GM10248 (cell line): ENCODE measurements around the gene RIPOR2.

Experiments used
- CTCF ChIA-PET: fragments of 300-600 bp; sonication (Branson Sonifier 250); formaldehyde crosslinking; extraction: SDS; loops from one replicate; lab custom pipeline; 2021; ENCODE audit warnings: antibody characterized with exemption; lab: Yijun Ruan, JAX
- POLR2A ChIA-PET: fragments of 350-650 bp; sonication (Branson Sonifier 250); formaldehyde crosslinking; extraction: SDS; loops from one replicate; lab custom pipeline; 2020; ENCODE audit warnings: antibody characterized with exemption; lab: Yijun Ruan, JAX
- DNase-seq: peaks from one replicate; pipeline ENCODE4 v3.0.0; 2012; ENCODE audit errors: extremely low spot score
- CTCF ChIP-seq: IDR thresholded peaks from 2 replicates; pipeline ENCODE4 v1.5.1; 2012; ENCODE audit warnings: mild to moderate bottlenecking, low read depth; ENCODE audit errors: extremely low read depth, missing control alignments, control extremely low read depth

The RIPOR2 gene

GRCh38 chr6:24909241-24910216 lies 26.2 kb downstream of the RIPOR2 start:
- ChIA-PET CTCF (interaction anchor here (0.8 to 6.8 kb wide), 20 partner anchors 8 to 426 kb away, joined by 3 to 94 read pairs (median 5); partner anchors contain the start of gene RIPOR2), POLR2A (no interaction called here)
- no peak for DNase-seq
- TF ChIP-seq CTCF = no peak

- ChIA-PET CTCF (interaction anchor here (0.9 to 6.8 kb wide), 12 partner anchors 9 to 425 kb away, joined by 3 to 94 read pairs (median 8); partner anchors contain the start of gene RIPOR2), POLR2A (no interaction called here)
- DNase-seq = no peak
- no peak for TF ChIP-seq CTCF
These were observed 27.1 kb downstream of the RIPOR2 start for GRCh38 chr6:24908650-24909035.

GRCh38 chr6:24907919-24908649 lies 27.7 kb downstream of the RIPOR2 start:
- DNase-seq = no peak
- no peak for TF ChIP-seq CTCF
- POLR2A ChIA-PET = no interaction called here
- CTCF ChIA-PET = interaction anchor here (0.9 to 6.8 kb wide), 5 partner anchors 9 to 84 kb away, joined by 3 to 94 read pairs (median 10); partner anchors contain the start of gene RIPOR2

GRCh38 chr6:24906314-24906713 lies 29.4 kb downstream of the RIPOR2 start:
- no peak for DNase-seq
- POLR2A ChIA-PET = no interaction called here
- TF ChIP-seq CTCF = no peak
- CTCF ChIA-PET = interaction anchor here (1.4 to 2.2 kb wide), 4 partner anchors 12 to 85 kb away, joined by 3 to 15 read pairs (median 8); no protein-coding TSS in a partner anchor

GRCh38 chr6:24905483-24905882 lies 30.3 kb downstream of the RIPOR2 start:
- no peak for TF ChIP-seq CTCF
- DNase-seq = no peak
- ChIA-PET CTCF (interaction anchor here (0.8 to 2.2 kb wide), 6 partner anchors 13 to 151 kb away, joined by 3 to 15 read pairs (median 6); no protein-coding TSS in a partner anchor), POLR2A (no interaction called here)

- ChIA-PET POLR2A (no interaction called here), CTCF (interaction anchor here (1.0 to 5.3 kb wide), 8 partner anchors 14 to 168 kb away, joined by 3 to 24 read pairs (median 4); partner anchors contain the start of gene RIPOR2)
- TF ChIP-seq CTCF = no peak
- DNase-seq = no peak
These were observed 32.1 kb downstream of the RIPOR2 start for GRCh38 chr6:24903681-24904080.
